SK-N-SH treated with all-trans-retinoic acid at 6 μM for 48 hours (cell line): ENCODE measurements around the gene ERCC5.

Source experiments
- ATAC-seq: fragments of 200-7000 bp; cut with Tn5 transposase; 3 replicates; pipeline ENCODE4 v1.9.1; 2020; ENCODE audit warnings: mild to moderate bottlenecking, moderate library complexity
- ARNTL ChIP-seq: fragments of 450-650 bp; formaldehyde crosslinking; IDR thresholded peaks from 2 replicates; pipeline ENCODE4 v1.5.0; 2020; ENCODE audit warnings: low read depth, mild to moderate bottlenecking, moderate library complexity, borderline replicate concordance
- CSDC2 ChIP-seq: fragments of 250-450 bp; sonication (Bioruptor Pico); IDR thresholded peaks from 2 replicates; pipeline ENCODE4 v1.5.0; 2020; ENCODE audit warnings: mild to moderate bottlenecking, moderate library complexity
- CSRNP3 ChIP-seq: fragments of 250-450 bp; sonication (Bioruptor Pico); IDR thresholded peaks from 2 replicates; pipeline ENCODE4 v1.5.1; 2021; ENCODE audit warnings: mild to moderate bottlenecking, moderate library complexity
- ESRRG ChIP-seq: fragments of 250-450 bp; sonication (Bioruptor Pico); IDR thresholded peaks from 2 replicates; pipeline ENCODE4 v1.6.1; 2021; ENCODE audit warnings: mild to moderate bottlenecking
- ISL1 ChIP-seq: fragments of 250-450 bp; sonication (Bioruptor Pico); IDR thresholded peaks from 2 replicates; pipeline ENCODE4 v2.1.2; 2022; ENCODE audit warnings: mild to moderate bottlenecking, moderate library complexity
- PATZ1 ChIP-seq: fragments of 250-450 bp; sonication (Bioruptor Pico); IDR thresholded peaks from 2 replicates; pipeline ENCODE4 v1.8.0; 2020; ENCODE audit warnings: mild to moderate bottlenecking, moderate library complexity, borderline replicate concordance
- POU6F1 ChIP-seq: fragments of 250-450 bp; sonication (Bioruptor Pico); IDR thresholded peaks from 2 replicates; pipeline ENCODE4 v1.8.0; 2021; ENCODE audit warnings: low read depth, mild to moderate bottlenecking, moderate library complexity, borderline replicate concordance
- PPARA ChIP-seq: fragments of 250-450 bp; sonication (Bioruptor Pico); IDR thresholded peaks from 2 replicates; pipeline ENCODE4 v1.5.0; 2020; ENCODE audit warnings: mild to moderate bottlenecking, borderline replicate concordance
- RARB ChIP-seq: fragments of 250-450 bp; sonication (Bioruptor Pico); IDR thresholded peaks from 2 replicates; pipeline ENCODE4 v1.8.0; 2021; ENCODE audit warnings: mild to moderate bottlenecking, moderate library complexity
- SNAI2 ChIP-seq: fragments of 250-450 bp; sonication (Bioruptor Pico); IDR thresholded peaks from 2 replicates; pipeline ENCODE4 v1.5.0; 2020; ENCODE audit warnings: mild to moderate bottlenecking, moderate library complexity
- TCF4 ChIP-seq: fragments of 250-450 bp; sonication (Bioruptor Pico); IDR thresholded peaks from 2 replicates; pipeline ENCODE4 v1.8.0; 2021; ENCODE audit warnings: mild to moderate bottlenecking, moderate library complexity, borderline replicate concordance
- TOX ChIP-seq: fragments of 250-450 bp; sonication (Bioruptor Pico); IDR thresholded peaks from 2 replicates; pipeline ENCODE4 v1.8.0; 2021; ENCODE audit warnings: mild to moderate bottlenecking, moderate library complexity, borderline replicate concordance
- TSHZ2 ChIP-seq: fragments of 250-450 bp; sonication (Bioruptor Pico); IDR thresholded peaks from 2 replicates; pipeline ENCODE4 v1.5.0; 2020; ENCODE audit warnings: mild to moderate bottlenecking, moderate library complexity
- ZC3H10 ChIP-seq: fragments of 250-450 bp; sonication (Bioruptor Pico); IDR thresholded peaks from 2 replicates; pipeline ENCODE4 v1.5.1; 2021; ENCODE audit warnings: mild to moderate bottlenecking, moderate library complexity
- ZFP30 ChIP-seq: fragments of 450-650 bp; formaldehyde crosslinking; IDR thresholded peaks from 2 replicates; pipeline ENCODE4 v1.5.0; 2022; ENCODE audit warnings: mild to moderate bottlenecking, moderate library complexity
- ZNF565 ChIP-seq: fragments of 450-650 bp; formaldehyde crosslinking; conservative IDR thresholded peaks from 2 replicates; pipeline ENCODE4 v1.5.0; 2020; ENCODE audit warnings: low read depth, mild to moderate bottlenecking, moderate library complexity
- ZNF8 ChIP-seq: fragments of 450-650 bp; formaldehyde crosslinking; IDR thresholded peaks from 2 replicates; pipeline ENCODE4 v1.5.0; 2020; ENCODE audit warnings: mild to moderate bottlenecking, moderate library complexity
- TF ChIP-seq, protein P1 (sequence below): fragments of 250-450 bp; sonication (Bioruptor Pico); IDR thresholded peaks from 2 replicates; pipeline ENCODE4 v1.5.1; 2020; ENCODE audit warnings: low read depth, mild to moderate bottlenecking, moderate library complexity

ERCC5 gene

GRCh38 chr13:102845630-102846260, at the start of gene ERCC5:
Gene ERCC5, plus strand, starts transcription at chr13:102846032. Its CDS starts 235 bp downstream, at chr13:102846267.
- TF ChIP-seq SNAI2: no peak
- no peak for TF ChIP-seq ESRRG (CRISPR knock-in tag)
- TF ChIP-seq CSRNP3 (CRISPR knock-in tag): 0 out of 2 replicates have a peak, but pooled peaks have one; percentile 11
- TF ChIP-seq TCF4 (CRISPR knock-in tag): no peak
- no peak for TF ChIP-seq ZNF565
- TF ChIP-seq, all 23 proteins: peak for 1
- peak; percentile 91 for ATAC-seq

- TF ChIP-seq ISL1 (CRISPR knock-in tag): no peak
- no peak for TF ChIP-seq RARB
- TF ChIP-seq ARNTL (CRISPR knock-in tag): no peak
- no peak for TF ChIP-seq TOX (CRISPR knock-in tag)
- no peak for TF ChIP-seq POU6F1
- TF ChIP-seq ZNF8 (CRISPR knock-in tag): no peak
- no peak for TF ChIP-seq ZC3H10 (CRISPR knock-in tag)
- no peak for TF ChIP-seq PATZ1
- no peak for TF ChIP-seq ZFP30
- TF ChIP-seq, protein P1, sequence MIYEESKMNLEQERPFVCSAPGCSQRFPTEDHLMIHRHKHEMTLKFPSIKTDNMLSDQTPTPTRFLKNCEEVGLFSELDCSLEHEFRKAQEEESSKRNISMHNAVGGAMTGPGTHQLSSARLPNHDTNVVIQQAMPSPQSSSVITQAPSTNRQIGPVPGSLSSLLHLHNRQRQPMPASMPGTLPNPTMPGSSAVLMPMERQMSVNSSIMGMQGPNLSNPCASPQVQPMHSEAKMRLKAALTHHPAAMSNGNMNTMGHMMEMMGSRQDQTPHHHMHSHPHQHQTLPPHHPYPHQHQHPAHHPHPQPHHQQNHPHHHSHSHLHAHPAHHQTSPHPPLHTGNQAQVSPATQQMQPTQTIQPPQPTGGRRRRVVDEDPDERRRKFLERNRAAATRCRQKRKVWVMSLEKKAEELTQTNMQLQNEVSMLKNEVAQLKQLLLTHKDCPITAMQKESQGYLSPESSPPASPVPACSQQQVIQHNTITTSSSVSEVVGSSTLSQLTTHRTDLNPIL (CRISPR knock-in tag): no peak
- TF ChIP-seq TSHZ2 (CRISPR knock-in tag): no peak
- TF ChIP-seq PPARA (CRISPR knock-in tag): no peak
- TF ChIP-seq CSDC2: no peak
- TF ChIP-seq ESRRG (CRISPR knock-in tag): no peak
- TF ChIP-seq, all 23 proteins: peak for 0
- peak; percentile 95 for ATAC-seq
Measured at GRCh38 chr13:102798581-102799425, 47.0 kb upstream of the ERCC5 start, which contains the start of the genes BIVM and POGLUT2. Gene BIVM, plus strand, starts transcription at chr13:102799119. Its CDS starts 8,149 bp downstream, at chr13:102807268. Gene POGLUT2, minus strand, starts transcription at chr13:102798976. Its CDS starts 306 bp downstream, at chr13:102798670.

DNA sequence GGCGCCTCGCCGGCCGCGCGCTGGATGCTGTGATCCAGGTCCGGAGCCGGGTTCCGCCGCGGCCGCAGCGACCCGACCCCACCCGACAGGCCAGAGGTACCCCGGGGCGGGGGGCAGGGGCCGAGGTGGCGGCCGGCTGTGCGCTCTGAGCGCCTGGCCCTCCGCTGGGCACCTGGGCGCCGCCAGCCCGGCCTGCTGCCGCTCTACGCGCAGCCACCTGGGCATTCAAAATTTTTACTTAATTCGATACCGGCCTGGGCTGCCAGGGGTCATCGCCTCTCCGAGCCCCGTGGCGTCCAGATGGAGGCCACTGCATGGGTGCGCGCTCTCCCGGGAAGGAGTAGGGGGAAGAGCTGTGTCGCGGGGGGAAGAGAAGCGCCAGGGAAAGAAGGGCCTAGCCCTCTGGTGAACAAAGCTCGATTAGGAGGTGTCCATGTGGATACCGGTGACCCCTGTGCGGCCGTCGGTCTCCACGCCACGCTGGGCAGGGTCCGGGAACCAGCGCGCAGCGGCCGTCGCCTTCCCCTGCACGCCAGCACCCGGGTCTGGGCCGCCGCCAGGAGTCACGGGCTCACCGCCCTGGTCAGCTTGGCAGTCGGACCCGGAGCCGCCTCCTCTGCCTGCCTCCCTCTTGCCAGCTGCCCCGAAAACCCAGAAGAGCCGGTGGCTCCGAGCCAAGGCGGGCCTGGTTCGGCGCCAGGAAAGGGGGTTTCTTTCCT, 46.2 kb upstream of the ERCC5 start:
- TF ChIP-seq TCF4 (CRISPR knock-in tag) (no peak; the same call in 1 of the 2 replicates), PATZ1 (no peak)
- ATAC-seq: peak; percentile 31
